NCI-H2196 treated with DMSO at 0.1 percent for 48 hours (cell line): Measurements from ENCODE around the gene DHRS7C.

Experiments used
- DNase-seq: peaks from one replicate; lab custom pipeline; 2025; ENCODE audit not compliant: unreplicated experiment; lab: John Stamatoyannopoulos, UW

DHRS7C gene

GRCh38 chr17:9766970-9767369 lies 24.4 kb downstream of the DHRS7C start:
- no peak for DNase-seq

- DNase-seq: no peak
These were observed 26.1 kb downstream of the DHRS7C start for GRCh38 chr17:9765322-9765721.

GRCh38 chr17:9763643-9764042 lies 27.7 kb downstream of the DHRS7C start:
- DNase-seq: no peak

GRCh38 chr17:9760266-9760665 lies 31.1 kb downstream of the DHRS7C start:
- DNase-seq: no peak

- DNase-seq: no peak
These were observed 36.3 kb downstream of the DHRS7C start for GRCh38 chr17:9755083-9755482.

- DNase-seq: no peak
These were observed 40.9 kb downstream of the DHRS7C start for GRCh38 chr17:9750524-9750923.

GRCh38 chr17:9729735-9730420 lies 61.5 kb downstream of the DHRS7C start:
- no peak for DNase-seq

GRCh38 chr17:9729034-9729650 lies 62.2 kb downstream of the DHRS7C start:
- peak; percentile 19 for DNase-seq

- no peak for DNase-seq
These were observed 62.8 kb downstream of the DHRS7C start for GRCh38 chr17:9728564-9728963.

GRCh38 chr17:9728005-9728404 lies 63.4 kb downstream of the DHRS7C start:
- no peak for DNase-seq

- no peak for DNase-seq
These were observed 65.1 kb downstream of the DHRS7C start for GRCh38 chr17:9726291-9726690.

GRCh38 chr17:9725575-9725974 lies 65.8 kb downstream of the DHRS7C start:
- peak; percentile 2 for DNase-seq
